GM18519 (cell line): Measurements from ENCODE around the gene PIK3CD.
"Not testable (repeated sequence)": the region's sequence is repeated elsewhere in the genome, so short reads cannot be mapped to it uniquely, and the experiment has no call there.

Source experiments
- ATAC-seq: cut with Tn5 transposase; IDR thresholded peaks from one replicate; pipeline ENCODE4 v1.9.1; 2021; ENCODE audit warnings: mild to moderate bottlenecking, moderate library complexity; ENCODE audit not compliant: unreplicated experiment, low FRiP score

PIK3CD gene

GRCh38 chr1:9618909-9619679, 32.4 kb upstream of the PIK3CD start:
- no peak for ATAC-seq

- ATAC-seq = no peak
Observed at GRCh38 chr1:9621032-9621431, 30.5 kb upstream of the PIK3CD start.

- no peak for ATAC-seq
Observed at GRCh38 chr1:9624081-9624480, 27.4 kb upstream of the PIK3CD start.

- ATAC-seq = not testable (repeated sequence)
Observed at GRCh38 chr1:9625030-9625429, 26.5 kb upstream of the PIK3CD start.

GRCh38 chr1:9626201-9626608, 25.3 kb upstream of the PIK3CD start:
- ATAC-seq = no peak

- no peak for ATAC-seq
Observed at GRCh38 chr1:9628541-9629444, 22.7 kb upstream of the PIK3CD start.

- ATAC-seq = no peak
Observed at GRCh38 chr1:9629445-9630201, 21.9 kb upstream of the PIK3CD start.

GRCh38 chr1:9630331-9631111, 21.0 kb upstream of the PIK3CD start:
- no peak for ATAC-seq

GRCh38 chr1:9631613-9632012, 19.9 kb upstream of the PIK3CD start:
- ATAC-seq = no peak

GRCh38 chr1:9633493-9633892, 18.0 kb upstream of the PIK3CD start:
- ATAC-seq = no peak

- ATAC-seq = no peak
Observed at GRCh38 chr1:9634582-9634981, 16.9 kb upstream of the PIK3CD start.

GRCh38 chr1:9639227-9639626, 12.3 kb upstream of the PIK3CD start:
- no peak for ATAC-seq

- no peak for ATAC-seq
Observed at GRCh38 chr1:9643351-9644256, 7.9 kb upstream of the PIK3CD start.

- no peak for ATAC-seq
Observed at GRCh38 chr1:9646037-9646436, 5.5 kb upstream of the PIK3CD start.

GRCh38 chr1:9648171-9648570, 3.4 kb upstream of the PIK3CD start:
- ATAC-seq = no peak

GRCh38 chr1:9649769-9650168, 1.8 kb upstream of the PIK3CD start:
- ATAC-seq = no peak

- no peak for ATAC-seq
Observed at GRCh38 chr1:9651220-9651564, 339 bp upstream of the PIK3CD start.

GRCh38 chr1:9652379-9653209, 1.1 kb downstream of the PIK3CD start:
- ATAC-seq = no peak

GRCh38 chr1:9653210-9653490, 1.6 kb downstream of the PIK3CD start:
- no peak for ATAC-seq
